DOHH2 (cell line): ENCODE results near the gene TBC1D16.

Experiments
- H3F3A ChIP-seq: fragments of 200-600 bp; sonication (generic), shearing (Covaris generic); 2 replicates; pipeline ENCODE4 v1.6.0; 2016; ENCODE audit warnings: antibody characterized with exemption, mild to moderate bottlenecking; ENCODE audit not compliant: control insufficient read depth, insufficient read depth
- H3K27ac ChIP-seq: fragments of 200-600 bp; sonication (generic); 2 replicates; pipeline ENCODE4 v1.5.1; 2014; ENCODE audit warnings: low read depth, mild to moderate bottlenecking, low read length, moderate library complexity
- H3K27me3 ChIP-seq: fragments of 200-600 bp; sonication (generic); 2 replicates; pipeline ENCODE4 v1.6.1; 2014; ENCODE audit warnings: mild to moderate bottlenecking, low read length, mixed read lengths; ENCODE audit not compliant: control insufficient read depth
- H3K36me3 ChIP-seq: fragments of 200-600 bp; sonication (generic); 2 replicates; pipeline ENCODE4 v1.6.1; 2014; ENCODE audit warnings: mild to moderate bottlenecking, low read length, moderate library complexity, mixed read lengths; ENCODE audit not compliant: control insufficient read depth
- H3K4me1 ChIP-seq: fragments of 200-600 bp; sonication (generic); 2 replicates; pipeline ENCODE4 v1.6.1; 2014; ENCODE audit warnings: mild to moderate bottlenecking, low read length, mixed read lengths; ENCODE audit not compliant: control insufficient read depth
- H3K4me2 ChIP-seq: fragments of 200-600 bp; sonication (generic); 2 replicates; pipeline ENCODE4 v1.6.0; 2014; ENCODE audit warnings: mild to moderate bottlenecking, low read length, moderate library complexity
- H3K4me3 ChIP-seq: fragments of 200-600 bp; sonication (generic); 2 replicates; pipeline ENCODE4 v1.5.1; 2014; ENCODE audit warnings: mild to moderate bottlenecking, low read length, mixed read lengths
- H3K79me2 ChIP-seq: fragments of 200-600 bp; sonication (generic); 2 replicates; pipeline ENCODE4 v1.6.1; 2014; ENCODE audit warnings: mild to moderate bottlenecking, low read length, mixed read lengths; ENCODE audit not compliant: control insufficient read depth
- H3K9me2 ChIP-seq: fragments of 200-600 bp; sonication (generic); replicated peaks from 2 replicates; pipeline ENCODE4 v1.6.1; 2014; ENCODE audit warnings: mild to moderate bottlenecking, low read length, mixed read lengths; ENCODE audit not compliant: control insufficient read depth
- H3K9me3 ChIP-seq: fragments of 200-600 bp; sonication (generic); 2 replicates; pipeline ENCODE4 v1.6.1; 2014; ENCODE audit warnings: antibody characterized with exemption, low read length, mixed read lengths; ENCODE audit not compliant: control insufficient read depth, insufficient read depth
- H4K20me1 ChIP-seq: fragments of 200-600 bp; sonication (generic); 2 replicates; pipeline ENCODE4 v1.6.0; 2014; ENCODE audit warnings: low read depth, mild to moderate bottlenecking, antibody characterized with exemption, low read length, moderate library complexity; ENCODE audit not compliant: control insufficient read depth, insufficient read depth
- EZH2phosphoT487 ChIP-seq: fragments of 200-600 bp; sonication (generic); IDR thresholded peaks from 2 replicates; pipeline ENCODE4 v1.6.1; 2017; ENCODE audit warnings: borderline replicate concordance, mild to moderate bottlenecking, antibody characterized with exemption, low read length, moderate library complexity, mixed read lengths
- TF ChIP-seq, protein P1 (sequence below): fragments of 200-600 bp; sonication (generic); IDR thresholded peaks from one replicate; pipeline ENCODE4 v1.5.1; 2014; ENCODE audit warnings: antibody characterized with exemption, mild to moderate bottlenecking, low read depth, low read length; ENCODE audit not compliant: poor library complexity, severe bottlenecking

TBC1D16 gene

DNA sequence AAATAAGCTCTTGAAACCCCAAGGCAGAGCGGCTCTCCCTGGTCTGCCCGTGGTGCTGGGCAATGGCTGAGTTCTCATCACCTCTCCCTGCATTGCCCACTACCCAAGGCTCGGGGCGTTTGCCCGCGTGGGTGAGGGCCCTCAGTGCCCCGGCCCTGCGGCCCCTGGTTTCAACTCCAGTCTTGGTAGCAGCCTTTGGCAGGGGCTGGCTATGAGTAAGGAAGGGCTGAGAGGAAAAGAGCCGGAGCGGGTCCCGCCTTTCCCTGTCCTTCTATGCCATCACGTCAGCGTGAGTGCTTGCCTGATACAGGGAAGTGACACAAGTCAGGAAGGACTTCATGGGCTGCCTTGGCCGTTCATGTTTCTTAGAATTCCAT is 124.7 kb downstream of the TBC1D16 start:
- H3K4me2 ChIP-seq: no peak overlapping the region

DNA sequence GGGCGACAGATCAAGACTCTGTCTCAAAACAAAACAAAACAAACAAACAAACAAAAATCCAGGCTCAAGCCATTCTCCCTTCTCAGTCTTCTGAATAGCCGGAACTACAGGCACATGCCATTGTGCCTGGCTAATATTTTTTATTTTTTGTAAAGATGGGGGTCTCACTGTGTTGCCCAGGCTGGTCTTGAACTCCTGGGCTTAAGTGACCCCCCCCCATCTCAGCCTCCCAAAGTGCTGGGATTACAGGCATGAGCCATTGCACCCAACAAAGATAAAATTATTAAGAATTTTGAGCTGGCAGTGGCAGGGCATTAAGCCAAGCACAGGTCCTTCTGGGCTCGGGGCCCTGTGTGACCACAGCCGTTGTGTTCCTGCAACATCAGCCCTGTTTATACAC is 126.6 kb downstream of the TBC1D16 start:
- H3K36me3 ChIP-seq: no peaks in the 10 kb centered on the region
- H3K4me3 ChIP-seq: no peak overlapping the region
- H3K9me3 ChIP-seq: no peaks in the 10 kb centered on the region
- H3K27me3 ChIP-seq: no peaks in the 10 kb centered on the region
- H4K20me1 ChIP-seq: no peaks in the 10 kb centered on the region
- H3K4me1 ChIP-seq: no peaks in the 10 kb centered on the region
- H3K27ac ChIP-seq: no peak overlapping the region
- TF ChIP-seq EZH2phosphoT487: no peak
- TF ChIP-seq, protein P1, sequence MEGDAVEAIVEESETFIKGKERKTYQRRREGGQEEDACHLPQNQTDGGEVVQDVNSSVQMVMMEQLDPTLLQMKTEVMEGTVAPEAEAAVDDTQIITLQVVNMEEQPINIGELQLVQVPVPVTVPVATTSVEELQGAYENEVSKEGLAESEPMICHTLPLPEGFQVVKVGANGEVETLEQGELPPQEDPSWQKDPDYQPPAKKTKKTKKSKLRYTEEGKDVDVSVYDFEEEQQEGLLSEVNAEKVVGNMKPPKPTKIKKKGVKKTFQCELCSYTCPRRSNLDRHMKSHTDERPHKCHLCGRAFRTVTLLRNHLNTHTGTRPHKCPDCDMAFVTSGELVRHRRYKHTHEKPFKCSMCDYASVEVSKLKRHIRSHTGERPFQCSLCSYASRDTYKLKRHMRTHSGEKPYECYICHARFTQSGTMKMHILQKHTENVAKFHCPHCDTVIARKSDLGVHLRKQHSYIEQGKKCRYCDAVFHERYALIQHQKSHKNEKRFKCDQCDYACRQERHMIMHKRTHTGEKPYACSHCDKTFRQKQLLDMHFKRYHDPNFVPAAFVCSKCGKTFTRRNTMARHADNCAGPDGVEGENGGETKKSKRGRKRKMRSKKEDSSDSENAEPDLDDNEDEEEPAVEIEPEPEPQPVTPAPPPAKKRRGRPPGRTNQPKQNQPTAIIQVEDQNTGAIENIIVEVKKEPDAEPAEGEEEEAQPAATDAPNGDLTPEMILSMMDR: no peak
- no peaks in the 10 kb centered on the region for H3K9me2 ChIP-seq
- H3K4me2 ChIP-seq: no peak overlapping the region
- H3K79me2 ChIP-seq: no peaks in the 10 kb centered on the region
- H3F3A ChIP-seq: 0 out of 2 replicates have a peak, but pooled peaks cover 2% of the 10 kb centered on the region

More for the DNA sequence above, 124.7 kb downstream of the TBC1D16 start:
- Histone ChIP-seq H3K79me2 (no peaks in the 10 kb centered on the region), H3K27ac (no peak overlapping the region), H3K36me3 (no peaks in the 10 kb centered on the region), H4K20me1 (no peaks in the 10 kb centered on the region), H3K9me2 (no peaks in the 10 kb centered on the region), H3F3A (0 out of 2 replicates have a peak, but pooled peaks cover 2% of the 10 kb centered on the region), H3K9me3 (no peaks in the 10 kb centered on the region), H3K4me1 (peaks cover 5% of the 10 kb centered on the region; the same call in 1 of the 2 replicates), H3K27me3 (no peaks in the 10 kb centered on the region), H3K4me3 (no peak overlapping the region)
- TF ChIP-seq, protein P1: no peak
- TF ChIP-seq EZH2phosphoT487: no peak

DNA sequence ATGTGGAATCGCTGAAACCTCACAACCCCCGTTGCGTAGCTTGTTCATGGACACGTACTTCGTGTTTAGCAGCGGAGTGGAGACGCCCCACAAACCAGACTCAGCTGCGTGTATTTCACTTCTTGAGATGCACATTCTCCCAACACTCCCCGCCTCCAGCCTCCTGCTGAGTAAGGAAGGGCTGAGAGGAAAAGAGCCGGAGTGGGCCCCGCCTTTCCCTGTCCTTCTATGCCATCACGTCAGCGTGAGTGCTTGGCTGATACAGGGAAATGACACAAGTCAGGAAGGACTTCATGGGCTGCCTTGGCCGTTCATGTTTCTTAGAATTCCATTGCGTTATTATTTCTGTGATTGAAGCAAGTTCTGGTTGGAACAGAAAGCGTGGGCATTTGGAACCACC is 127.8 kb downstream of the TBC1D16 start:
- no peaks in the 10 kb centered on the region for H3K9me3 ChIP-seq
- no peaks in the 10 kb centered on the region for H3K4me1 ChIP-seq
- H4K20me1 ChIP-seq: no peaks in the 10 kb centered on the region
- 0 out of 2 replicates have a peak, but pooled peaks cover 2% of the 10 kb centered on the region for H3F3A ChIP-seq
- no peak overlapping the region for H3K27ac ChIP-seq
- no peaks in the 10 kb centered on the region for H3K27me3 ChIP-seq
- no peaks in the 10 kb centered on the region for H3K79me2 ChIP-seq
- H3K4me2 ChIP-seq: no peak overlapping the region
- H3K4me3 ChIP-seq: no peak overlapping the region
- H3K36me3 ChIP-seq: no peaks in the 10 kb centered on the region
- TF ChIP-seq, protein P1: no peak
- TF ChIP-seq EZH2phosphoT487: no peak
- no peaks in the 10 kb centered on the region for H3K9me2 ChIP-seq
